ENCODE data around the gene SLC5A12.

SLC5A12 gene

DNA sequence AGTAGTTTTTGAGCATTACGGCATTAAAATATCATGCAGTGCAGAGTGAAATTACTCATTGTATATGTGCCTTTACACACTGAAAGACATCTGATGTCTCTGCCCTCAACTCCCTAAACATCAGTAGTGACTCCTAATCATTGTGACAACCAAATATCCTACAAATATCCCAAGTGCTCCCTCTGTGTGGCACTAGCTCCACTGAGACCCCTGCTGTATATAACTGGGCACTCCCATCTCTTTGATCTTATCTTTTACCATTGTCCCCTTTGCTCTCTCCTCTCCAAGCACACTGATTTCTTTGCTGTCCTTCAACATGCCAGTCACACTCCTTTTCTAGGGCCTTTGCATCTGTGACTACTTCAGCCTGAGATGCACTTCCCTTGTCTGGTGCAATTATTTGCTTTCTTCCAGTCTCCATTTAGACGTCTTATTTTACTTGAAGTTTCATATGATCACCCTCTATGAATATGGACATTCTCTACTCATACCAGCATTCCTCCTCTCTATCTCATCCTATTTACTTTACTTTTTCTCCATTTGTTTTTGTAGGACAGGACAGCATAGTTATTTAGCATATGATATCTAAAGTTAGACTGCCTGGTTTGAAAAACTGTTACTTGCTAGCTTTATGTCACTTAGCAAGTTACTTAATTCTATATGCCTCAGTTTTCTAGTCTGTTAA is 2.4 kb downstream of the SLC5A12 start:
- DNase-seq (ENCODE audit: low read depth in 1 of 2, low spot score in 1 of 2), result no peak

DNA sequence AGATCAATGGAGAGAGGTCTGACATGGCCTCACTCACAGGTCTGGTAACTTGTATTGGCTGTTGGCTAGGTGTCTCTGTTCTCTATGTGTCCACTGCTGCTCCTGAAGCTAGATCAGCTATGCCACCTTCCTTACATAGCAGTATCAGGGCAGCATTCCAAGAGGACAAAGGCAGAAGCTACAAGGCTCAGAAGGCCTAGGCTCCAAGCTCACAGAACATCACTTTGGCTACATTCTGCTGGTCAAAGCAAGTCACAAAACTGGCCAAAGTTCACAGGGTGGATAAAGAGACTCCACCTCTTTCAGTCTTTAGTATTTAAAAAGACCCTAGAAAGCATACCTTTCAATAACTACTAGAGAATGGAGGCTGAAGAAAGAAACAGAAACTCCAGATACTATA is 4.1 kb downstream of the SLC5A12 start:
- no peak for DNase-seq (ENCODE audit: low read depth in 1 of 2, low spot score in 1 of 2)

- DNase-seq (ENCODE audit: low read depth in 1 of 2, low spot score in 1 of 2), result no peak
Observed at GRCh38 chr11:26715133-26715532, 6.7 kb downstream of the SLC5A12 start.

DNA sequence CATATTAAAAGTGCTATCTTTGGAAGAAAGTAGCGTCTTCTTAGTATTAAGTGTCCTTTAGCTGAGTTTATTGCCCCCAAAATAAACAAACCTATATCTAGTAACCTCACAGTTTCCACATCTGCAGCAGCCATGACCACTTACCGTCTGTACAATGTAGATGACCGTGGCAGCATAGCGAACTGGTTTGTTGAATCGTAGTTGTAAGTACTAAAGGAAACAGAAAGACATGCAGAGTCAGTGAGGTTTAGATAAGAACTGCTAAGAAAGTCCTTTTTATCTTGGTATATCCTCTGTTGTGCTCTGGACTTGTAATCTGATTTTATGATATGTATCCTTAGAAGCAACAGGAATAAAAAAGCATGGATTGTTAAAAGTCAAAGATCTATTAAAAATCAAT is 9.4 kb downstream of the SLC5A12 start:
- no peak for DNase-seq (ENCODE audit: low read depth in 1 of 2, low spot score in 1 of 2)

- DNase-seq (ENCODE audit: low read depth in 1 of 2, low spot score in 1 of 2), result no peak
Observed at GRCh38 chr11:26710489-26710888, 11.4 kb downstream of the SLC5A12 start.

- DNase-seq (ENCODE audit: low read depth in 1 of 2, low spot score in 1 of 2), result no peak
Observed at GRCh38 chr11:26708736-26709456, 13.0 kb downstream of the SLC5A12 start.

- no peak for DNase-seq (ENCODE audit: low read depth in 1 of 2, low spot score in 1 of 2)
Observed at GRCh38 chr11:26706181-26706580, 15.7 kb downstream of the SLC5A12 start.

DNA sequence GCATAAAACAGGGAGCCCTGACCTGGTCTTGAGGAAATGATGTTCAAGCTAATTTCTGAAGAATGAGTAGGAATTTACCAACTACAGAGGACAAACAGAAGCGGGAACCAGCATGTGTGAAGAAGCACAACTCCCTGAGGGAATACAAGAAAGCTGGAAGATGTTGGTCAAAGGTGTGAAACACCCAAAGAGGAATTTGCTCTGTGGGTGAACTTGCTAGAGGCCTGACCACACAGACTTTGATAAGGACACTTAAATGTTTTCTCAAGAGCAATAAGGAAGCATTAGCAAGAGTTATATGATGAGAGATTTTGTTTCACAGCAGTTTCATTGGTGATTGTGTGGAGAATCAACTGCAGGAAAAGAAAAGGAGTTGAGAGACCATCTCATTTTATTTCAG is 17.6 kb downstream of the SLC5A12 start:
- no peak for DNase-seq (ENCODE audit: low read depth in 1 of 2, low spot score in 1 of 2)

DNA sequence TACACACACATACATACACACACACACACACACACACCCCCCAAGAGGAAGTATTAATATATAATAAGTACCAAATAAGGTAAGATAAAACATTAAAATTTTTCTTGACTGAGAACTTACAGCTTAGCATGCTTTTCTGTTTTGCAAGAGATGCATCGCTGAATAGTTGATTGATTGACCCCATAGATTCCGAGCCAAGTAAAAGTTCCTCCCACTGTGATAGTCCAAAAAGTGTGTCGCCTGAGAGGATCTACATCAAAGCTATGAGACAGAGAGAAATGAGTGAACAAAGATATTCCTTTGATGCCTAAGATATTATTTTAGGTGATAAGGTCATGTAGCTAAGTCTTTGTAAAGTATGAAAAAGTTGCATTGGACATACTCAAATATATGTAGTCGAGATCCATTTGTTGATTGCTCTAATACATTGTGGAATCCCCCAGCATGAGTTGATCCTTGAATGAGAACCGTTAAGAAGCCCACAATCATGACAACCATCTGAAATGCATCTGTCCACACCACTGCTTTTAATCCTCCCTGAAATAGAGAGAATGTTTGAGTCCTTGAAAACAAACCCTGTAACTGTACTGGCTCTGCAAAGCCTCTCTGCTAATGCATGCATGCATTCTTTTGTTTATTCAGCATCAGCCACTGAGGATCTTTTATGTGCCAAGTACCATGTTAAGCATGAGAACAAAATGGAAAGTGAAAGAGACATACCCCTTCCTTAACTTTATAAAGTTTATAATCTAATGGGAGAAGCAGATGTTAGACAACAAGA is 18.3 kb downstream of the SLC5A12 start:
- DNase-seq (ENCODE audit: low read depth in 1 of 2, low spot score in 1 of 2), result no peak

- DNase-seq (ENCODE audit: low read depth in 1 of 2, low spot score in 1 of 2), result no peak
Observed at GRCh38 chr11:26702406-26702805, 19.5 kb downstream of the SLC5A12 start.

- no peak for DNase-seq (ENCODE audit: low read depth in 1 of 2, low spot score in 1 of 2)
Observed at GRCh38 chr11:26700574-26701235, 21.2 kb downstream of the SLC5A12 start.

- no peak for DNase-seq (ENCODE audit: low read depth in 1 of 2, low spot score in 1 of 2)
Observed at GRCh38 chr11:26698224-26698623, 23.6 kb downstream of the SLC5A12 start.

DNA sequence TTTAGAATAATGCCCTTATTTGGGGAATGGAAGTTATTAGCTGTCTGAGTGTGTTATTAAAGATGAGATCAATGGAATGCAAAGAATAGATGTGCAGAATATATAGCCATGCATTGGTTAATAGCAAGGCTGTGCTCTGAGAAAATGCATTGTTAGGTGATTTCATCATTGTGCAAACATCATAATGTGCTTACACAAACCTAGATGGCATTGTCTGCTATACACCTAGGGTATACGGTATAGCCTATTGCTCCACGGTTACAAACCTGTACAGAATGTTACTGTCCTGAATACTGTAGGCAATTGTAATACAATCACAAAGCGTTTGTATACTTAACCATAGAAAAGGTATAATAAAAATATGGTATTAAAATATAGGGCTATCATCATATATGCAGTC is 25.5 kb downstream of the SLC5A12 start:
- no peak for DNase-seq (ENCODE audit: low read depth in 1 of 2, low spot score in 1 of 2)

GRCh38 chr11:26688701-26689100 is 33.2 kb downstream of the SLC5A12 start:
- no peak for DNase-seq (ENCODE audit: low read depth in 1 of 2, low spot score in 1 of 2)

- no peak for DNase-seq (ENCODE audit: low read depth in 1 of 2, low spot score in 1 of 2)
Observed at GRCh38 chr11:26687351-26687750, 34.5 kb downstream of the SLC5A12 start.

DNA sequence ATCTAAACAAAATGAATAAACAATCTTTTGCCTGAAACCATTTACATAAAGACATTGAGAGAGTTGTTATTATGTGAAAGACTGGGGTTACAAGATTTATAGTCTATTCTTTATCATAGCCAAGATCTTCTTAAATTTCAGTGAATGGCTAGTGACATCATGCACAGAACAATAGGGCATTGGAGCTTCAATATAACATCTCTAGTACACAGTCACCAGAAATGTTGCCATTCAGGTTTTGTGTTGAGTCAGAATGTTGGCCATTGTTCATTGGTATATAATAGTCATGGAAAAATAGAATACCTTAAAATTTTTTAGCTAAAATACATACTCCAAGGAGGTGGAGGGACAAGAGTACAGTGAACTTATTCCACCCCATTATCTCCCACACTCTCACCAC is 44.3 kb downstream of the SLC5A12 start:
- no peak for DNase-seq (ENCODE audit: low read depth in 1 of 2, low spot score in 1 of 2)

- DNase-seq (ENCODE audit: low read depth in 1 of 2, low spot score in 1 of 2), result no peak
Observed at GRCh38 chr11:26676641-26677040, 45.2 kb downstream of the SLC5A12 start.

GRCh38 chr11:26675233-26675928 is 46.5 kb downstream of the SLC5A12 start:
- DNase-seq (ENCODE audit: low read depth in 1 of 2, low spot score in 1 of 2), result no peak

DNA sequence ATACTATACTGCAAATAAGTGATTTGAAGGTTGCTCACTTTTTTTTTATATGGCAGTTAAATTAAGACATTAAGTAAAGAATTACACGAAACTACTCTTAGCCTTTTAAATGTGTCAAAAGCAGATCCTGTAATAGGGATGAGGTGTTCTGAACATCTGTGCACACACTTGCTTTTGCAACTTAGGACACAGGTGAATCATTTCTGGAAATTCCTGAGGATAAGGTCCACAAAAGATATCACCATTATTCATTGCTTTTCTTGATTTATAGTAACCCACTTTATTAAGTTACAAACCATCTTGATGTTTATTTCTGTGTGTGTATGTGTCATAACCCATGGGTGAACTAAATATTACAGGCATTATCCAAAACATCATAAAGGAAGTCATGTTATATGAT is 55.9 kb downstream of the SLC5A12 start:
- DNase-seq (ENCODE audit: low read depth in 1 of 2, low spot score in 1 of 2), result no peak

GRCh38 chr11:26665036-26665435 is 56.8 kb downstream of the SLC5A12 start:
- no peak for DNase-seq (ENCODE audit: low read depth in 1 of 2, low spot score in 1 of 2)

- no peak for DNase-seq (ENCODE audit: low read depth in 1 of 2, low spot score in 1 of 2)
Observed at GRCh38 chr11:26662916-26663315, 58.9 kb downstream of the SLC5A12 start.

Data from activated CD4-positive, alpha-beta T cell treated with anti-CD3 and anti-CD28 coated beads, Interleukin-2, amount 50 U/mL, for 24 hours (primary cell).